Fibroblast of skin of left quadriceps (primary cell): ENCODE measurements around the gene NLRP7.
"Not testable (repeated sequence)": the region's sequence is repeated elsewhere in the genome, so short reads cannot be mapped to it uniquely, and the experiment has no call there.

Experiments used
- DNase-seq, 2 experiments: peaks; one replicate each; pipeline ENCODE4 v3.0.0-alpha.2; 2013; ENCODE audit warnings: low read depth in 2 of 2

Gene NLRP7

DNA sequence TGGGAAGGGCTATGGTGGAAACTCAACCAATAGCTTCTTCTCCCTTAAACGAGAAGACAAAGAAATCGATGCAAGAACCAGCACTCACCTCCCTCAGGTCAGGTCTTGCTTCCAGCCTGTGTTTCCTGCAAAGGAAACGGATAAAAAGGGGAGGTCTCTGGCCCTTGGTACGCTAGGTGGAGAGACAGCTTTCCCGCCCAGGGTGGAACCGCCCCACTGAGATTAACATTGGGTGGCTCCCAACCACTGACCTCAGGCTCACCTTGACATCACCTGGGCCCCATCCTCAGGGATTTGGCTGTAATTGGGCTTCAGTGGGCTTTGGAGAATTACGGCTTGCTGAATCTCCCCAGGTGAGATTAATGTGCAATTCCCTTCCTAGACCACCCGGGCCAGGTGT lies at the start of gene NLRP7:
NLRP7 (minus strand) TSS at position 150 of the 400 bp plus-strand sequence.
- no peak for DNase-seq

DNA sequence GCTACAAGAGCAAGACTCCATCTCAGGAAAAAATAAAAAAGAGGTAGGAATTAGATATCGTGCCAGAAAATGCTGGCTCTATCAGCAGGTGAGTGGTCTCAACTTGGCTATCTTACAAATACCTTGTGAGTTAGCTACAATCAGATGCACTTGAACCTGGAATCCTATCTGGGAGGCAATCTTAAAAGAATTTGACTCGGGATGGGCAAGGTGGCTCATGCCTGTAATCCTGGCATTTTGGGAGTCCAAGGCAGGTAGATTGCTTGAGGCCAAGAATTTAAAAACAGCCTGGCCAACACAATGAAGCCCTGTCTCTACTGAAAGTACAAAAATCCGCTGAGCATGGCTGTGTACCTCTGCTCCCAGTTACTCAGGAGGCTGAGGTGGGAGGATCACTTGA lies 48.2 kb upstream of the NLRP7 start:
- no peak for DNase-seq

DNA sequence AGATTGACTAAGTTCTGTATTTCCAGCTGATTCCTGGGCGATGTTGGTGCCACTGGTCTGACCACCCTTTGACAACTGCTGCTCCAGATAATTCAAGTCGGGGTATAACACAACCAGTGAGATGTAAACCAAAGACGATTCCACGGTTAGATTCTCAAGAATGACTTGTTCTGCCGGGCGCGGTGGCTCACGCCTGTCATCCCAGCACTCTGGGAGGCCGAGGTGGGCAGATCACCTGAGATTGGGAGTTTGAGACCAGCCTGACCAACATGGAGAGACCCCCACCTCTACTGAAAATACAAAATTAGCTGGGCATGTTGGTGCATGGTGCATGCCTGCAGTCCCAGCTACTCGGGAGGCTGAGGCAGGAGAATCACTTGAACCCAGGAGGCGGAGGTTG lies 42.2 kb upstream of the NLRP7 start:
- not testable (repeated sequence) for DNase-seq

DNA sequence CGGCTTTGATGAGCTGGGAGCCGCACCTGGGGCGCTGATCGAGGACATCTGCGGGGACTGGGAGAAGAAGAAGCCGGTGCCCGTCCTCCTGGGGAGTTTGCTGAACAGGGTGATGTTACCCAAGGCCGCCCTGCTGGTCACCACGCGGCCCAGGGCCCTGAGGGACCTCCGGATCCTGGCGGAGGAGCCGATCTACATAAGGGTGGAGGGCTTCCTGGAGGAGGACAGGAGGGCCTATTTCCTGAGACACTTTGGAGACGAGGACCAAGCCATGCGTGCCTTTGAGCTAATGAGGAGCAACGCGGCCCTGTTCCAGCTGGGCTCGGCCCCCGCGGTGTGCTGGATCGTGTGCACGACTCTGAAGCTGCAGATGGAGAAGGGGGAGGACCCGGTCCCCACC lies 35.2 kb upstream of the NLRP7 start:
- not testable (repeated sequence) for DNase-seq

DNA sequence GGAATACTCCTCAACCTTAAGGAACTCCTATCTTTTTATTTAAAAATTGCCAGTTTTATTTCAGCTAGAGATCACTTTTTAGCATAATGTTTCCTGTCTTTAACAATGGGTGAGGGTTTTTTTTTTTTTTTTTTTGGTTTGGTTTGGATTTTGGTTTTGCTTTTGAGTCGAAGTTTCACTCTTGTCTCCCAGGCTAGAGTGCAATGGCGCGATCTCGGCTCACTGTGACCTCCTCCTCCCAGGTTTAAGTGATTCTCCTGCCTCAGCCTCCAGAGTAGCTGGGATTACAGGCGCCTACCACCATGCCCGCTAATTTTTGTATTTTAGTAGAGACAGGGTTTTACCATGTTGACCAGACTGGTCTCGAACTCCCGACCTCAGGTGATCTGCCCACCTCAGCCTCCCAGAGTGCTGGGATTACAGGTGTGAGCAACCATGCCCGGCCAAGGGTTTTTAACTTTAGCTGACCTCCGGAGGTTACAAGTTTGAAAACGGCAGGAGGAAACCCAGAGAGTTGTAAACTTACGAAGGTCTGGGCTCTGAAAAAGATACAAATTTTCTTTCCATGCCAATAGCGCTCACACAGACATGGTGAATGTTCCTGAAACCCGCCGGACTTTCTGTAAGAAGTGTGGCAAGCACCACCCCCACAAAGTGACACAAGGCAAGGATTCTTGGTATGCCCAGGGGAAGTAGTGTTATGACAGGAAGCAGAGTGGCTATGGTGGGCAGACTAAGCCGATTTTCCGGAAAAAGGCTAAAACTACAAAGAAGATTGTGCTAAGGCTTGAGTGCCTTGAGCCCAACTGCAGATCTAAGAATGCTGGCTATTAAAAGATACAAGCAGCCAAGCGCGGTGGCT lies 26.1 kb upstream of the NLRP7 start:
- not testable (repeated sequence) for DNase-seq

DNA sequence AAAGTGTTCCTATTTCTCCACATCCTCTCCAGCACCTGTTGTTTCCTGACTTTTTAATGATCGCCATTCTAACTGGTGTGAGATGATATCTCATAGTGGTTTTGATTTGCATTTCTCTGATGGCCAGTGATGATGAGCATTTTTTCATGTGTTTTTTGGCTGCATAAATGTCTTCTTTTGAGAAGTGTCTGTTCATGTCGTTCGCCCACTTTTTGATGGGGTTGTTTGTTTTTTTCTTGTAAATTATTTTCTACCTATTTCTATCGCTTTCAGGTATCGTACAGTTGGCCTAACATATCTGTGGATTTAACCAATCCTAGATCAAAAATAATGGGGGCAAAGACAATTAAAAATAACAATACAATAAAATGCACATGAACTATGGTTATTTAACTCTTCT lies 24.1 kb upstream of the NLRP7 start:
- not testable (repeated sequence) for DNase-seq

DNA sequence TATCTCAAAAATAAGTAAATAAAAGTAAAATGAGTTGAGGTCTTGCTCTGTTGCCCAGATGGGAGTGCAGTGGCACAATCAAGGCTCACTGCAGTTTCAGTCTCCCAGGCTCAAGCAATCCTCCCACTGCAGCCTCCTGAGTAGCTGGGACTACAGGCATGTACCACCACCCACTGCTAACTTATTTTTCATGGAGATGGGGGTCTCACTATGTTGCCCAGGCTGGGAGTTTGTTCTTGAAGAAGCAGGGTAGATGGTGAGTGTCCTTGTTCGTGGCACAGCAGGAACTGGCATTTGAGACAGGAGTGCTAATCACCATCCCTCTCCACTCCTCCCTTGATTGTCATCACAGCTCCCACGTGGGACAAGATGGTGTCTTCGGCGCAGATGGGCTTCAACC lies 22.3 kb upstream of the NLRP7 start:
- no peak for DNase-seq

DNA sequence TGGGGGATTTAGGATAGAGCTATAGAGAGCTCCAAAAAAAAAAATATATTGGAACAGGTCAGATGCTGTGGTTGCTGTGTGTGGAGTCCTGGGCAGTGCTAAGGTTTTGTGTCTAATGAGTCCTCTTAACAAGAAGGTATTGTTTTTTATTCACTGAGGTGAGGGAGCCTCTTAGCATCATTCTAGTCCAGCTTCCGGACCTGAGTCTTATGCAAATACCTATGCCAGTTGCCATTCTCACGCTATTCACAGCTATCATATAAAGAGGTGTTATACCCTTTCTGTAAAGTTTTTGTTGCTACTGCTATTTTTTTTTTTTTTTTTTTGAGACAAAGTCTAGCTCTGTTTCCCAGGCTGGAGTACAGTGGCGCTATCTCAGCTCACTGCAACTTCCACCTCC lies 20.3 kb upstream of the NLRP7 start:
- DNase-seq = no peak

DNA sequence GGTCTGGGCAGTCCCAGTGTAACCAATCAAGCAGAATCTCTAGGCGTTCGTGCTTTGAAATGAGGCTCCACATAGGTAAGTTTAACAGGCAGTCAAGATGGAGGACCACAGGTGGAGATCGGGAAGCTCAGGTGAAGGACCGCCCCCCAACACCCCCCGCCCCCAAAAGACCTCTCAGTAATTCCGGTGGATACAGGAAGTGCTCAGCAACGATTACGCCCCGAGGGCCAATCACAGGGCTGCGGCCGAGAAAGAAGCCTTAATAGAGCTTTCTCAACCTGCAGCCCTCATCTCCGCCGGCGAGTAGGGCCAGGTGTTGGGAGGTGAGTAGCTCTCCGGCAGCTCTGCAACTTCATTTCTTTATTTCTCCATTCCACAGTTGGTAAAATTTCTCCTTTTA lies 17.7 kb upstream of the NLRP7 start:
- not testable (repeated sequence) for DNase-seq

DNA sequence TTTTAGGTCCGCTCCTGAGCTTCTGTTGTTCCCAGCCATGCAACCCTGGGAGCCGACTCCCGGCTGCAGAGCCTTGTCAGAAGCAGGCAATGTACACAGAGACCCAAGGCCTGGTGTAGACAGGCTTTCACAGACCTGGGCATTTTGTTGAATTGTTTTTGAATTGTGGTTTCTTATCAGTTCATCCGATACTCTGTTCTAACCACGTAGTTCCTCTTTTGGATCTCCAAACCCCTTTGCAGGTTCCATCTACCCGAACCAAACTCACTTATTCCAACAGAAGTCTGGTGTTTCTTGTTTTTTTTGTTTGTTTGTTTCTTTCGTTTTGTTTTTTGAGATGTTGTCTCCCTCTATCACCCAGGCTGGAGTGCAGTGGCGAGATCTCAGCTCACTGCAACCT lies 12.5 kb upstream of the NLRP7 start:
- DNase-seq = no peak

DNA sequence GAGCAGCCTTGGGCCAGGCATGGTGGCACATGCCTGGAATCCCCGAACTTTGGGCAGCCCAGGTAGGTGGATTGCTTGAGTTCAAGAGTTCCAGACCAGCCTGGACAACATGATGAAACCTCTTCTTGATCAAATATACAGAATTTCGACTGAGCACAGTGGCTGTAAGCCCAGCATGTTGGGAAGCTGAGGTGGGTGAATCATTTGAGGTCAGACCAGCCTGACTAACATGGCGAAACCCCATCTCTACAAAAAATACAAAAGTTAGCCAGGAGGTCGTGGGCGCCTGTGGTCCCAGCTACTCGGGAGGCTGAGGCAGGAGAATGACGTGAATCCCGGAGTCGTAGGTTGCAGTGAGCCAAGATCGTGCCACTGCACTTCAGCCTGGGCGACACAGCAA lies 8.0 kb upstream of the NLRP7 start:
- no peak for DNase-seq

DNA sequence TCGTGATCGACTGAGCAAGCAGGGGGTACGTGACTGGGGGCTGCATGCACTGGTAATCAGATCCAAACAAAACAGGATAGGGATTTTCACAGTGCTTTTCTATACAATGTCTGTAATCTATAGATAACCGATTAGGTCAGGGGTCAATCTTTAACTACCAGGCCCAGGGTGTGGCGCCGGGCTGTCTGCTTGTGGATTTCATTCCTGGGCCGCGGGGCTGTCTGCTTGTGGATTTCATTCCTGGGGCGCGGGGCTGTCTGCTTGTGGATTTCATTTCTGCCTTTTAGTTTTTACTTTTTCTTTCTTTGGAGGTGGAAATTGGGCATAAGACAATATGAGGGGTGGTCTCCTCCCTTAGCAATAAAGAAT lies 6.0 kb upstream of the NLRP7 start:
- DNase-seq = not testable (repeated sequence)

DNA sequence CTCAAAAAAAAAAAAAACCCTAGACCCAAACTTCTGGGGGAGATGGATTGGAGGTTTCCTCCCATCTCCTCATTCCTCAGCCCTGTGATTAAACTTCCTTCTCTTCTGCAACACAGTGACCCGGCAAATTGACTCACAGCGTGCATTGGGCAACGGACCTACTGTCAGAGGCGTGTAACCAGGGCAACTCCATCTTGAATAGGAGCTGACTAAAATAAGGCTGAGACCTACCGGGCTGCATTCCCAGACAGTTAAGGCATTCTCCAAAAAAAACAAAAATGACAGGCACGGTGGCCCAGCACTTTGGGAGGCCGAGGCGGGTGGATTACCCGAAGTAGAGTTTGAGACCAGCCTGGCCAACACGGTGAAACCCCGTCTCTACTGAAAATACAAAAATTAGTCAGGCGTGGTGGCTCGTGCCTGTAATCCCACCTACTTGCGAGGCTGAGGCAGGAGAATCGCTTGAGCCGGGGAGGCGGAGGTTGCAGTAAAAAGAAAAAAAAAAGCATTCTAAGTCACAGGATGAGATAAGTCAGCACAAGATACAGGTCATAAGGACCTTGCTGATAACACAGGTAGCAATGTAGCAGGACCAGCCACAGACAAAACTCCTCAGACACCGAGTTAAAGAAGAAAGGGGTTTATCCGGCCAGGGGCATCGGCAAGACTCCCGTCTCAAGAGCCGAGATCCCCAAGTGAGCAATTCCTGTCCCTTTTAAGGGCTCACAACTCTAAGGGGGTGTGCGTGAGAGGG lies 5.4 kb upstream of the NLRP7 start:
- DNase-seq = no peak

DNA sequence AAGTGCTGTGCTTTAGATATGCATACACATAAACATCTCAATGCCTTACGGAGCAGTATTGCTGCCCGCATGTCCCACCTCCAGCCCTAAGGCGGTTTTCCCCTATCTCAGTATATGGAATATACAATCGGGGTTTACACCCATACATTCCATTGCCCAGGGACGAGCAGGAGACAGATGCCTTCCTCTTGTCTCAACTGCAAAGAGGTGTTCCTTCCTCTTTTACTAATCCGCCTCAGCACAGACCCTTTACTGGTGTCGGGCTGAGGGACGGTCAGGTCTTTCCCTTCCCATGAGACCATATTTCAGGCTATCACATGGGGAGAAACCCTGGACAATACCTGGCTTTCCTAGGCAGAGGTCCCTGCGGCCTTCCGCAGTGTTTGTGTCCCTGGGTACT lies 3.2 kb upstream of the NLRP7 start:
- not testable (repeated sequence) for DNase-seq

DNA sequence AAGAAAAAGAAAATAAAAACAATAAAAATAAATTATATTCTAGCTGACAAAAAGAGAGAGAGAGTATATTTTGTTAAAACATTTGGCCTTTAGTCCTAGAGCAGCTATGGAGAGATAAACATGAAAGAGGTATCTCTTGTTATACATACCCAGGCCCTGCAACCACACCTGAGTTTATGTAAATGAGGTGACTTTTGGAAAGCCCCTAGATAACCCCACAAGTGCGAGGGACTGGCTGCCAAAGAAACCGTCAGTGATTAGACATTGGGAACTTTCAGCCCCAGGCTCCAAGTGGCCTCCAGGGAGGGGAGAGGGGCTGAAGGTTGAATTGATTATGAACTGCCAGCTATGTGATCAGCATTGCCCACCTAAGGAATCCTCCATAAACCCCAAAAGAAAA lies 2.1 kb upstream of the NLRP7 start:
- no peak for DNase-seq

DNA sequence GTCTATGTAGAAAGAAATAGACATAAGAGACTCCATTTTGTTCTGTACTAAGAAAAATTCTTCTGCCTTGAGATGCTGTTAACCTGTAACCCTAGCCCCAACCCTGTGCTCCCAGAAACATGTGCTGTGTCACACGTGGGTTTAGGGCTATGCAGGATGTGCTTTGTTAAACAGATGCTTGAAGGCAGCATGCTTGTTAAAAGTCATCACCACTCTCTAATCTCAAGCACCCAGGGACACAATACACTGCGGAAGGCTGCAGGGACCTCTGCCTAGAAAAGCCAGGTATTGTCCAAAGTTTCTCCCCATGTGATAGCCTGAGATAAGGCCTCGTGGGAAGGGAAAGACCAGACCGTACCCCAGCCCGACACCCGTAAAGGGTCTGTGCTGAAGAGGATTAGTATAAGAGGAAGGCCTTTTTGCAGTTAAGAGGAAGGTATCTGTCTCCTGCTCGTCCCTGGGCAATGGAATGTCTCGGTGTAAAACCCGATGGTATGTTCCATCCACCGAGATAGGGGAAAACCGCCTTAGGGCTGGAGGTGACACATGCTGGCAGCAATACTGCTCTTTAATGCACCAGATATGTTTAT lies 3.5 kb downstream of the NLRP7 start:
- DNase-seq = not testable (repeated sequence)

DNA sequence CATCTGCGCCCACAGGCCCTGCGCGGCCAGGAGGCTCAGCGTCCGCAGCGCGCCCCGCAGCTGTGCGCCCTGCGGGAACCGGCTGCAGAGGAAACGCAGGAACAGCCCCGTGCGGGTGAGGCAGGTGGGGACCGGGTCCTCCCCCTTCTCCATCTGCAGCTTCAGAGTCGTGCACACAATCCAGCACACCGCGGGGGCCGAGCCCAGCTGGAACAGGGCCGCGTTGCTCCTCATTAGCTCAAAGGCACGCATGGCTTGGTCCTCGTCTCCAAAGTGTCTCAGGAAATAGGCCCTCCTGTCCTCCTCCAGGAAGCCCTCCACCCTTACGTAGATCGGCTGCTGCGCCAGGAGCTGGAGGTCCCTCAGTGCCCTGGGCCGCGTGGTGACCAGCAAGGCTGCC lies 7.8 kb downstream of the NLRP7 start:
- not testable (repeated sequence) for DNase-seq

DNA sequence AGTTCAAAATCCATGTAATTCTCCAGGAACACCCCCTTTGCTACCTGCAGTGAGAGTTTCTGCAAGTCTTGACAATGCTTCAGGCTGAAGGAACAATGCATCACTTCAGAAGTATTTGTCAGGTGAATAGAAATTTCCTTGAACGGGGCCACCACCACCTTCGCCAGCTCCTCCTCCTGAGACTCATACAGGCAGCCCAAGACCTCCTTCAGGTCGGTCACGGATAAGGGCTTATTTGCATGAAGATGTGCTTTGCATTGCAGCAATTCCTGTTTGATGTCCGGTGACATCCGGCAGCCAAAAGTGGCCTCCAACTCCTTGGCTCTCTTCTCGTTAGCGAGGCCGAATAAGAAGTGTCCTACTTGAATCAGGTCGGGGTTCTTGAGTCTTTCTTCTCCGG lies 8.4 kb downstream of the NLRP7 start:
- DNase-seq = no peak

DNA sequence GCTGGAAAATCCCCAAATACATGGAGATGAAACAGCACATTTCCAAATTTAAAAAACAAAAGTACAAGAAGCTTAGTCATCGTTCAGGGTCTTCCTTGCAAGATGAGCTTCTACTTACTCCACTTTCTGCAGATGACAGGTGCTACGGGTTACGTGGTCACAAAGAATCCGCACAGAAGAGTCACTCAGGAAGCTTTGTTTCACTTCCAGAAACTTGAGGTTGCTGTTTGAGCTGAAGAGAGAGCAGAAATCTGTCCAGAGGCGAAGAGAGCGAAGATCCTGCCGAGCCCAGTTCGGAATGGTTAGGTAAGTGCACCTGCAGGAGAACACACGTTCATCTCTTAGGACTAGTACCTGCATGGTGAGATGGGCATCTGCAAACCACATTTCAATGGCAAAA lies 9.4 kb downstream of the NLRP7 start:
- no peak for DNase-seq

DNA sequence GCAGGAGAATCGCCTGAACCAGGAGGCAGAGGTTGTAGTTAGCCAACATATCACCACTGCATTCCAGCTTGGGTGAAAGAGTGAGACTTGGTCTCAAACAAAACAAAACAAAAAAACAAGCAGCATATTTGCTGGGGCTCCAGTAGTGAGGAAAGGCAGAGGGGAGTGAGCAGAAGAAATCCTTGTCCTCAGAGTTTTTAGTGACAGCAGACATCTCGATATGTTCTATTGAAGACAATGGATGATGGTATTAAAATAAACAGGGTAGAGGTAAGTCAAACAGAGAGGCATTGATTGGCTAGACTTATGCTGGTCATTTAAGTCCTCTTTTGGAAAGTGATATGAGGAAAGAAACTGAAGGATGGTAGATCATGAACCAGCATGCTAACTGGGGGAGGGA lies 19.0 kb downstream of the NLRP7 start:
- no peak for DNase-seq

DNA sequence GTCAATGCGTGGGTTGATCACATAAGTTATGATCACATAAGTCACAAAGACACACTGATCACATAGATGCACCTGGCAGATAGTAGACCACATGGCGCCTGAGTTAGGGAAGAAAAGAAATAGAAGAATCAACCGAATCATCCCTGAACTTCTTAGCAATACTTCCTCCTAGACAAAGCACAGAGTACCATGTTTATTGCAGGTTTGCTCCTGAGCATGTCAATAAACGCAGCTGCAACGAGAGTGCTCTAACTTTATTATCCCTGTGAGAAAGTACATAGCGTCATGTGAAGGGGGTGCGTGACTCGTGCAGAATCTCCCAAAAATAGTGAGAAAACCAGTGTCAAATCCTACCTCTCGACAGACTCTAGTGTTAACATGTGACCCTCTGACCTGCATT lies 24.1 kb downstream of the NLRP7 start:
- DNase-seq = no peak

DNA sequence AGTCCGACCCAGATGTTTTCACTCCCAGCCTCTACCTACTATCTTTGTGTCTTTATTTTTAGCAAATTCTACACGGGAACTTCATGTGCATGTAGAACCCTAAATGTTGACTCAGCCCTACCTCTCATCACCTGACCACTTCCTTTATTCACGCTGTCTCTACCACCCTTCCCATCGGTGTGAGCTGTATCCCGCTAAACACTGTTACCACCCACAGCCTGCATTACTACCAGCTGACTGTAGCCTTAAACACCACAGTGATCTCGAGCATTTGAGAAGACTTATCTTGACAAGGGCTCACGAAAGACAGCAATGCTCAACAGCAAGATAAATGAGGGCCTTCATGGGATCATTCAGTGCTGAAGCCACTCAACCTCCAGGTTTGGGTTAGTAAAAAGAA lies 26.2 kb downstream of the NLRP7 start:
- DNase-seq = no peak
